Esophagus muscularis mucosa (tissue), 4 donors: ENCODE results near the gene EGLN3. TPM values are rescaled to one million over a fixed set of nuclear protein-coding genes. Genes with fewer than 3 reads are reported as not detected.

ENCODE experiments used
- DNase-seq: peaks from one replicate; pipeline ENCODE4 v3.0.0-alpha.2; 2017; ENCODE audit errors: extremely low spot score
- H3K27ac ChIP-seq, 4 donors: fragments of 200-600 bp; sonication (generic); replicated peaks in 1 of 4; 1 replicate in 3 of 4; 2 replicates in 1 of 4; pipeline ENCODE4 v1.5.1; 2016 to 2019; ENCODE audit warnings: mild to moderate bottlenecking in 1 of 4
- H3K27me3 ChIP-seq, 4 donors: fragments of 200-600 bp; sonication (generic); one replicate each; pipeline versions ENCODE4 v1.5.1 to v1.6.0; 2016 to 2019
- H3K36me3 ChIP-seq, 4 donors: fragments of 200-600 bp; sonication (generic); one replicate each; pipeline ENCODE4 v1.5.1; 2016 to 2019
- H3K4me1 ChIP-seq, 4 donors: fragments of 200-600 bp; sonication (generic); one replicate each; pipeline ENCODE4 v1.5.1; 2016 to 2019
- H3K4me3 ChIP-seq, 4 donors: fragments of 200-600 bp; sonication (generic); 1 replicate in 2 of 4; 2 replicates in 2 of 4; pipeline ENCODE4 v1.5.1; 2016 to 2019; ENCODE audit warnings: mild to moderate bottlenecking in 4 of 4, moderate library complexity in 1 of 4
- H3K9me3 ChIP-seq, 4 donors: fragments of 200-600 bp; sonication (generic); 1 replicate in 3 of 4; 2 replicates in 1 of 4; pipeline ENCODE4 v1.5.1; 2016 to 2019
- EP300 ChIP-seq: sonication (generic); formaldehyde crosslinking; IDR thresholded peaks from one replicate; pipeline ENCODE4 v1.6.1; 2017; ENCODE audit warnings: antibody characterized with exemption
- POLR2A ChIP-seq: fragments of 450-650 bp; IDR thresholded peaks from one replicate; pipeline ENCODE4 v1.6.1; 2017; ENCODE audit warnings: antibody characterized with exemption, moderate library complexity, mild to moderate bottlenecking, low read depth
- POLR2AphosphoS5 ChIP-seq, 2 donors: sonication (generic); formaldehyde crosslinking; IDR thresholded peaks; one replicate each; pipeline ENCODE4 v1.6.1; 2017; ENCODE audit warnings: antibody characterized with exemption in 2 of 2
- WGBS: methylation state at CpG from one replicate; pipeline ENCODE4 v1.1.5; 2018; 5-methylcytosine and 5-hydroxymethylcytosine counted together
- intact Hi-C: fragments of 100-400 bp; cut with DNase I; formaldehyde crosslinking; loops from one replicate; pipeline ENCODE4 v1.15.1; 2023
- total RNA-seq, 4 donors: library from RNA; depleted of rRNA; stranded (reverse); fragments of >200 nt; gene quantifications; one replicate each; pipeline versions ENCODE4 v1.1.0 to v1.2.1, GENCODE V29; 2016
- TF ChIP-seq, protein P1 (sequence below), 3 experiments: fragments of 200-600 bp in 2 of 3; fragments of 450-650 bp in 1 of 3; sonication (generic) in 2 of 3; IDR thresholded peaks; one replicate each; pipeline ENCODE4 v1.5.1; 2017 to 2019; ENCODE audit warnings: antibody characterized with exemption in 3 of 3, mild to moderate bottlenecking in 2 of 3, moderate library complexity in 1 of 3

The EGLN3 gene
- total RNA-seq, 4 donors from 2014 or later: 24.0 to 41.1 (median 24.5) TPM

GRCh38 chr14:33996462-33996861, 45.6 kb upstream of the EGLN3 start:
- Histone ChIP-seq H3K4me1 (no peaks in the 10 kb centered on the region), H3K27me3 (no peaks in the 10 kb centered on the region), H3K27ac (no peak overlapping the region), H3K9me3 (no peaks in the 10 kb centered on the region), H3K36me3 (no peaks in the 10 kb centered on the region), H3K4me3 (no peak overlapping the region)
- intact Hi-C loops: no loop called here
- no peak for DNase-seq
- TF ChIP-seq, protein P1, sequence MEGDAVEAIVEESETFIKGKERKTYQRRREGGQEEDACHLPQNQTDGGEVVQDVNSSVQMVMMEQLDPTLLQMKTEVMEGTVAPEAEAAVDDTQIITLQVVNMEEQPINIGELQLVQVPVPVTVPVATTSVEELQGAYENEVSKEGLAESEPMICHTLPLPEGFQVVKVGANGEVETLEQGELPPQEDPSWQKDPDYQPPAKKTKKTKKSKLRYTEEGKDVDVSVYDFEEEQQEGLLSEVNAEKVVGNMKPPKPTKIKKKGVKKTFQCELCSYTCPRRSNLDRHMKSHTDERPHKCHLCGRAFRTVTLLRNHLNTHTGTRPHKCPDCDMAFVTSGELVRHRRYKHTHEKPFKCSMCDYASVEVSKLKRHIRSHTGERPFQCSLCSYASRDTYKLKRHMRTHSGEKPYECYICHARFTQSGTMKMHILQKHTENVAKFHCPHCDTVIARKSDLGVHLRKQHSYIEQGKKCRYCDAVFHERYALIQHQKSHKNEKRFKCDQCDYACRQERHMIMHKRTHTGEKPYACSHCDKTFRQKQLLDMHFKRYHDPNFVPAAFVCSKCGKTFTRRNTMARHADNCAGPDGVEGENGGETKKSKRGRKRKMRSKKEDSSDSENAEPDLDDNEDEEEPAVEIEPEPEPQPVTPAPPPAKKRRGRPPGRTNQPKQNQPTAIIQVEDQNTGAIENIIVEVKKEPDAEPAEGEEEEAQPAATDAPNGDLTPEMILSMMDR (IDR thresholded peaks at IDR 0.05): no peak
- TF ChIP-seq POLR2A (no peak), EP300 (no peak), POLR2AphosphoS5 (IDR thresholded peaks at IDR 0.05) (no peak)
- 92% methylated on average over 8 of the region's 8 CpGs for WGBS

GRCh38 chr14:33993246-33993645, 42.4 kb upstream of the EGLN3 start:
- no peak overlapping the region for H3K27ac ChIP-seq
- WGBS: 89% methylated on average over 1 of the region's 1 CpG
- intact Hi-C loops: no loop called here

DNA sequence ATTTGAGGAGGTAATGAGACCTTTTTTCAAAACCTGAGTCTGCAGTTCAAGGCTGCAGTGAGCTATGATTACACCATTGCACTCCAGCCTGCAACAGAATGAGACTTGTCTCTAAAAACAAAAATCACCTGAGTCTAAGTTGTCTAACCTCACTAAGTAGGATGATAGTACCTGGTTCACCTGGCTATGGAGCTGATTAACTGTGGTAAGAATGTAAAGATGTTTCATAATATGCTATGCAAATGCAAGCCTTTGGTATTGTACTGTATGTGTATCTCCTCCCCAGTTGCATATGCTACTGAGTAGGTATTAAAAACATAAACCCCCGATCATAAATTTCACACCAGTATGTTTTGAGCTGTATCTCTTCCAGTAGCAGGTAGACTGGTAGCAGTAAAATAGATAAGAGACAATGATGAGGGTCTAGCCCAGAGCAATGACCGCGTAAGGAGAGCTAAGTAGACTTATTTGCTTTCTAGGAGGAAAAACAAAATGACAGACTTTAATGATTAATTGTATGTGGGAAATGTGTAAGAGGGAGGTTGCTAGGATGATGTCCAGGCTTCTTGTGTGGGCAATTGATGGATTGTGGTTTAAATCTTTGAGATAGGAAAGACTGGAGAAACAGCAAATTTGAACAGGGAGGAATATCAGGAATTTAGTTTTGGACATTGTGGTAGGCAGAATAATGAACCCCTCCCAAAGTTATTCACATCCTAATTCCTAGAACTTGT, 41.6 kb upstream of the EGLN3 start:
- Histone ChIP-seq H3K9me3 (no peaks in the 10 kb centered on the region), H3K4me3 (no peak overlapping the region), H3K27ac (no peak overlapping the region), H3K4me1 (peaks cover 11 to 21% (median 18%) of the 10 kb centered on the region in 4 donors), H3K27me3 (no peaks in the 10 kb centered on the region), H3K36me3 (no peaks in the 10 kb centered on the region)
- WGBS: 89% methylated on average over 3 of the region's 3 CpGs
- no peak for DNase-seq
- intact Hi-C loops: no loop called here
- no peak for TF ChIP-seq EP300
- no peak for TF ChIP-seq POLR2AphosphoS5 (IDR thresholded peaks at IDR 0.05)
- TF ChIP-seq, protein P1 (IDR thresholded peaks at IDR 0.05): no peak
- no peak for TF ChIP-seq POLR2A

More at GRCh38 chr14:33993246-33993645, 42.4 kb upstream of the EGLN3 start:
- Histone ChIP-seq H3K36me3 (no peaks in the 10 kb centered on the region), H3K9me3 (no peaks in the 10 kb centered on the region), H3K4me3 (no peak overlapping the region), H3K27me3 (no peaks in the 10 kb centered on the region), H3K4me1 (peaks cover 11 to 21% (median 16%) of the 10 kb centered on the region in 4 donors)
- no peak for DNase-seq
- TF ChIP-seq POLR2A (no peak), EP300 (no peak), POLR2AphosphoS5 (IDR thresholded peaks at IDR 0.05) (no peak)
- TF ChIP-seq, protein P1 (IDR thresholded peaks at IDR 0.05): no peak

GRCh38 chr14:33990790-33991189, 39.9 kb upstream of the EGLN3 start:
- no peaks in the 10 kb centered on the region for H3K27me3 ChIP-seq
- no peaks in the 10 kb centered on the region for H3K36me3 ChIP-seq
- no peaks in the 10 kb centered on the region for H3K9me3 ChIP-seq
- TF ChIP-seq EP300 (no peak), POLR2A (no peak), POLR2AphosphoS5 (IDR thresholded peaks at IDR 0.05) (no peak)
- TF ChIP-seq, protein P1 (IDR thresholded peaks at IDR 0.05): no peak
- intact Hi-C loops: no loop called here
- 95% methylated on average over 1 of the region's 1 CpG for WGBS
- H3K4me1 ChIP-seq: peaks cover 11 to 29% (median 24%) of the 10 kb centered on the region in 4 donors
- no peak for DNase-seq
- no peak overlapping the region for H3K4me3 ChIP-seq
- H3K27ac ChIP-seq: no peak overlapping the region
